Activated naive CD8-positive, alpha-beta T cell treated with anti-CD3 and anti-CD28 coated beads, Interleukin-2, amount 50 U/mL, for 16 hours (primary cell): ENCODE results near the gene C6orf47.

Experiments
- DNase-seq: peaks from one replicate; pipeline ENCODE4 v3.0.0-alpha.2; 2020; ENCODE audit warnings: low read depth, low spot score

Gene C6orf47

DNA sequence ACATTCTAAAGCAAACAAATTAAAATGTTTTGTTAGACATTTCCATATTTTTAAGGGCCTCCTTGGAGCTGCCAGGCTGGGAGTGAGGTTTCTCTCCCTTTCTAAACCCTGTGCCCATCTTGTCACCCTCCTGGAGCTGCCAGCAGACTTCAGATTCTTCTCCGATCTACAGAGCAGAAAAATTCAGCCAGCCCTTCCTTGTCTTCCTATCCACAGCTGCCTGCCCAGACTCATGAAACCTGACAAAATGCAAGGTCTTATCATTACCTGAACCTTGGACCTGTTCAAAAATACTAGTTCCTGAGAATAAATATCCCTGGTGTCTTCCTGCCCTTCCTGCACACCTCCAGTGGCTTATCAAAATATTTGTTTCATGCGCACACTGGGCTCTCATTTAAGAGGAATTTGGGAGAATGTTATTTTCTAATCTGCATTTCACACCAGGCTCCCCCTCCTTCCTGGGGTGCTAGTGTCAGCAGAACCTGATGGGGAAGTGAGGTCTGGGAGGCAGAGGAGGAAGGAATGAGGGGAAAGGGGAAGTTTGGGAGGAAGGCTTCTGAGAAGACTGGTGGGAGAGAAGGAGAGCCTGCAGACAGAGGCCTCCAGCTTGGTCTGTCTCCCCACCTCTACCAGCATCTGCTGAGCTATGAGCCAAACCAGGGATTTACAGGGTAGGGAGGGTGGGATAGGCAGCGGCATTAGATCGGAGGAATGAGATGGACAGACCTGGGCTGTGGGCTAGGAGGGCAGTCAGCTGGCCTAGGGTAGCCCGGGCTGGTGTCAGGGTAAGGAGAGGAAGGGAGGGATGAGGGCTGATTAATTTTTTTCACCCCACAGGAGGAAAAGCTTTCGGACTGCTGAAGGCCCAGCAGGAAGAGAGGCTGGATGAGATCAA lies 45.6 kb downstream of the C6orf47 start, which contains the start of gene AIF1:
AIF1 (plus strand) TSS at position 551 of the 895 bp plus-strand sequence; CDS start at position 647, 96 bp downstream.
- DNase-seq, result no peak

- no peak for DNase-seq
Observed at GRCh38 chr6:31614075-31614619, 46.4 kb downstream of the C6orf47 start.

DNA sequence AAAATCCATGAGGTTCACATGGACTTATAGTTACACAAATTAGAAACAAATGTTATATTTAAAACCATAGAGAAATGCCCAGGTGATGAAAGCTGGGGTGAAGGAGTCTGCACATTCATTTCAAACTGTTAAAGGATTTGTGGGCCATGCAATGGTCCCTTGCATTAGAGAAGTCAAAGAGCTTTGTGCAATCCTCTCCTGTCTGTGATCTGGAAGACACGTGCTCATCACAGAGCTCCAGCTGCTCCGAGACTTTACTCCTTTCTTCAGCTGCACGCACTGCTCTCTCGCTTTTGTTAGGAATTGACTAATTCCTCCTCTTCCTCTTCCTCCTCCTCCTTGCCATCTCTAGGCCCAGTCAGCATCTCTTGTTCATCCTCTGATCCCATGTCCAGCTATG lies 49.6 kb downstream of the C6orf47 start:
- no peak for DNase-seq

- DNase-seq, result no peak
Observed at GRCh38 chr6:31609519-31610406, 50.8 kb downstream of the C6orf47 start.
